ENCODE results near the gene NLRP4. TPM values are rescaled to one million over a fixed set of nuclear protein-coding genes. Genes with fewer than 3 reads are reported as not detected.

NLRP4 gene
- total and polyA plus RNA-seq, 11 donors = not detected

- H3K9me3 ChIP-seq = no peaks in the 10 kb centered on the region
- WGBS, 4 donors = 69 to 74% (median 74%) methylated on average over 4 of the region's 4 CpGs
- TF ChIP-seq CTCF (IDR thresholded peaks at IDR 0.05) = no peak
- TF ChIP-seq POLR2A (IDR thresholded peaks at IDR 0.05) = no peak
Measured at GRCh38 chr19:55832676-55833075, 3.7 kb upstream of the NLRP4 start.

GRCh38 chr19:55838251-55838650, 1.9 kb downstream of the NLRP4 start:
- Histone ChIP-seq H3K4me3 (no peak overlapping the region), H3K27me3 (peaks cover 0 to 5% (median 0%) of the 10 kb centered on the region in 9 donors), H3K9me3 (peaks cover 0 to 9% (median 0%) of the 10 kb centered on the region in 12 donors), H3K36me3 (no peaks in the 10 kb centered on the region), H3K4me1 (no peaks in the 10 kb centered on the region), H3K27ac (no peak overlapping the region)
- TF ChIP-seq CTCF (IDR thresholded peaks at IDR 0.05) (no peak), POLR2A (IDR thresholded peaks at IDR 0.05) (no peak)
- ATAC-seq (no peak), DNase-seq (no peak)
- intact Hi-C loops (cut with DNase I) = no loop called here
- 68 to 85% (median 79%) methylated on average over 3 of the region's 3 CpGs for WGBS, 4 donors

More at GRCh38 chr19:55832676-55833075, 3.7 kb upstream of the NLRP4 start:
- DNase-seq (no peak), ATAC-seq (no peak)
- Histone ChIP-seq H3K4me1 (no peaks in the 10 kb centered on the region), H3K27ac (no peak overlapping the region), H3K27me3 (peaks cover 0 to 16% (median 0%) of the 10 kb centered on the region in 9 donors), H3K36me3 (no peaks in the 10 kb centered on the region), H3K4me3 (no peak overlapping the region)
- intact Hi-C loops (cut with DNase I) = no loop called here

GRCh38 chr19:55838906-55839305, 2.6 kb downstream of the NLRP4 start:
- no peak overlapping the region for H3K4me3 ChIP-seq
- H3K4me1 ChIP-seq = no peaks in the 10 kb centered on the region
- WGBS, 4 donors = 40 to 47% (median 43%) methylated on average over 4 of the region's 4 CpGs
- peaks cover 0 to 5% (median 0%) of the 10 kb centered on the region in 9 donors for H3K27me3 ChIP-seq
- H3K9me3 ChIP-seq = peaks cover 0 to 12% (median 0%) of the 10 kb centered on the region in 12 donors
- H3K36me3 ChIP-seq = no peaks in the 10 kb centered on the region
- H3K27ac ChIP-seq = no peak overlapping the region
- intact Hi-C loops (cut with DNase I) = no loop called here
- DNase-seq (no peak), ATAC-seq (no peak)
- TF ChIP-seq POLR2A (IDR thresholded peaks at IDR 0.05) (no peak), CTCF (IDR thresholded peaks at IDR 0.05) (no peak)

GRCh38 chr19:55855160-55855559, 18.8 kb downstream of the NLRP4 start:
- Histone ChIP-seq H3K4me1 (no peaks in the 10 kb centered on the region), H3K4me3 (no peak overlapping the region), H3K36me3 (no peaks in the 10 kb centered on the region), H3K27me3 (no peaks in the 10 kb centered on the region), H3K27ac (no peak overlapping the region), H3K9me3 (peaks cover 0 to 17% (median 0%) of the 10 kb centered on the region in 12 donors)
- ATAC-seq (no peak), DNase-seq (no peak)
- WGBS, 4 donors = 68 to 89% (median 78%) methylated on average over 1 of the region's 1 CpG
- TF ChIP-seq CTCF (IDR thresholded peaks at IDR 0.05) (no peak), POLR2A (IDR thresholded peaks at IDR 0.05) (no peak)
- intact Hi-C loops (cut with DNase I) = no loop called here
